OCI-LY7 (cell line): ENCODE data around the gene VCL. TPM values are rescaled to one million over a fixed set of nuclear protein-coding genes. Genes with fewer than 3 reads are reported as not detected.

Source experiments
- BruUV-seq: library from RNA; stranded (reverse); fragments of 400-500 nt; replicated peaks from 2 replicates; lab custom pipeline; 2021; lab: Mats Ljungman, UMichigan
- CTCF ChIA-PET: fragments of 300-600 bp; sonication (Branson Sonifier 250); formaldehyde crosslinking; loops from one replicate; lab custom pipeline; 2022; ENCODE audit warnings: antibody characterized with exemption; ENCODE audit not compliant: unreplicated experiment; lab: Charles Lee
- POLR2A ChIA-PET: fragments of 300-600 bp; sonication (Branson Sonifier 250); formaldehyde crosslinking; loops from one replicate; lab custom pipeline; 2022; ENCODE audit warnings: antibody characterized with exemption; lab: Charles Lee
- DNase-seq: peaks from one replicate; pipeline ENCODE4 v3.0.0-alpha.2; 2015; ENCODE audit warnings: low spot score
- H2AFZ ChIP-seq: fragments of 200-600 bp; sonication (generic), shearing (Covaris generic); 2 replicates; pipeline ENCODE4 v1.6.1; 2014; ENCODE audit warnings: mild to moderate bottlenecking, antibody characterized with exemption, low read length, moderate library complexity
- H3K27ac ChIP-seq: fragments of 200-600 bp; sonication (generic); 2 replicates; pipeline ENCODE4 v1.5.1; 2014; ENCODE audit warnings: mixed run types, low read depth, mild to moderate bottlenecking, moderate library complexity, low read length, inconsistent platforms; ENCODE audit not compliant: poor library complexity, severe bottlenecking
- H3K36me3 ChIP-seq: fragments of 200-600 bp; sonication (generic); 2 replicates; pipeline ENCODE4 v1.6.1; 2014; ENCODE audit warnings: mild to moderate bottlenecking, antibody characterized with exemption, low read length, moderate library complexity, mixed read lengths; ENCODE audit not compliant: insufficient read depth
- H3K4me1 ChIP-seq: fragments of 200-600 bp; sonication (generic); 2 replicates; pipeline ENCODE4 v1.5.1; 2014; ENCODE audit warnings: mild to moderate bottlenecking, low read length; ENCODE audit not compliant: insufficient read depth, poor library complexity, severe bottlenecking
- H3K4me2 ChIP-seq: fragments of 200-600 bp; sonication (generic); 2 replicates; pipeline ENCODE4 v1.6.1; 2014; ENCODE audit warnings: mild to moderate bottlenecking, low read length
- H3K4me3 ChIP-seq: fragments of 200-600 bp; sonication (generic); 2 replicates; pipeline ENCODE4 v1.5.1; 2014; ENCODE audit warnings: mild to moderate bottlenecking, low read depth, low read length; ENCODE audit not compliant: poor library complexity, severe bottlenecking
- H3K79me2 ChIP-seq: fragments of 200-600 bp; sonication (generic); 2 replicates; pipeline ENCODE4 v1.6.1; 2016; ENCODE audit warnings: low read depth, mild to moderate bottlenecking, low read length, moderate library complexity, mixed read lengths; ENCODE audit not compliant: insufficient read depth
- H3K9me2 ChIP-seq: fragments of 200-600 bp; sonication (generic); 2 replicates; pipeline ENCODE4 v1.6.1; 2016; ENCODE audit warnings: mild to moderate bottlenecking, low read length, mixed read lengths; ENCODE audit not compliant: insufficient read depth
- H3K9me3 ChIP-seq: fragments of 200-600 bp; sonication (generic); 2 replicates; pipeline ENCODE4 v1.6.1; 2014; ENCODE audit warnings: mild to moderate bottlenecking, mixed run types, low read length, mixed read lengths
- H4K20me1 ChIP-seq: fragments of 200-600 bp; sonication (generic); 2 replicates; pipeline ENCODE4 v1.6.1; 2014; ENCODE audit warnings: mild to moderate bottlenecking, antibody characterized with exemption, low read length, moderate library complexity, mixed read lengths; ENCODE audit not compliant: insufficient read depth
- EZH2phosphoT487 ChIP-seq: fragments of 200-600 bp; sonication (generic); IDR thresholded peaks from 2 replicates; pipeline ENCODE4 v1.6.1; 2018; ENCODE audit warnings: low read depth, borderline replicate concordance, mild to moderate bottlenecking, mixed run types, antibody characterized with exemption, low read length, moderate library complexity, mixed read lengths
- intact Hi-C: fragments of 100-400 bp; cut with micrococcal nuclease; formaldehyde crosslinking; loops from one replicate; pipeline ENCODE4 v1.10.0; 2022; ENCODE audit not compliant: unreplicated experiment
- total RNA-seq, 2 experiments: library from RNA; depleted of rRNA in 1 of 2; stranded (reverse); fragments of >200 nt in 1 of 2; shearing (Covaris generic) in 1 of 2; gene quantifications; 2 replicates each; pipeline ENCODE4 v1.2.3, GENCODE V29; 2014 to 2022
- TF ChIP-seq, protein P1 (sequence below): fragments of 200-600 bp; sonication (generic); conservative IDR thresholded peaks from 2 replicates; pipeline ENCODE4 v1.5.1; 2014; ENCODE audit warnings: mild to moderate bottlenecking, antibody characterized with exemption, low read length, moderate library complexity, mixed read lengths

Gene VCL
- total RNA-seq, 2 experiments from 2014 or later: 19.1 to 55.5 TPM

DNA sequence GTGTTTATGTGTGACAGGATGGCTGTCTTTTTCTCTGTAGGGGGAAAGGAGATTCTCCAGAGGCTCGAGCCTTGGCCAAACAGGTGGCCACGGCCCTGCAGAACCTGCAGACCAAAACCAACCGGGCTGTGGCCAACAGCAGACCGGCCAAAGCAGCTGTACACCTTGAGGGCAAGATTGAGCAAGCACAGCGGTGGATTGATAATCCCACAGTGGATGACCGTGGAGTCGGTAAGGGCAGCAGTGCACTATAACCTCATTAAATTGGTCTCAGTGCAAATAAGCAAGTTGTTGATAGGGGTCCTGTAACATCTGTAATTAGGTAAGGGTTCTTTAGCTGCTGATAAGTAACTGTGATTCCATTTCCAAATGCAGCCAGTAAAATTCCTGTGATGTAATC lies 96.3 kb downstream of the VCL start:
- no TSS peak for BruUV-seq
- POLR2A ChIA-PET: interaction anchor here (1.1 to 1.2 kb wide), 2 partner anchors 8 to 10 kb away, joined by 4 to 5 read pairs; no protein-coding TSS in a partner anchor

DNA sequence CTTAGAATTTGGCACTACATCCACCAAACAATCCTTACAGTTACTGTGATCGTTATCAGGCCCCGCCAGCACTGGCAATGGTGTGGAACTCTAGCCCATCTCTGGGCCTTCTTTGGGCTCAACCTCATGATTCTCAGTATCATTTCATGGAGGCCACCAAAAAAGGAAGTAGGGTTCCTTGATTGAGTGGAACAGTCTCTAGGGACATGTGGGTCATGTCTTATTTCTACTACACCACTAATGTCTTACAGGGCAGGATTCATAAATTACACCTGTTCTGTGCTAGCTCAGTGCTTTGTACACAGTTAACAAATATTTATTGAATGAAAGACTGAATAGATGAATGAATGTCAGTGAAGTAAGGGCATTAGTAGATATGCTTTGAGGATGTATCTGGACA lies 98.9 kb downstream of the VCL start:
- Histone ChIP-seq H3K36me3 (peaks cover 74% of the 10 kb centered on the region), H2AFZ (no peak overlapping the region), H3K79me2 (no peaks in the 10 kb centered on the region), H3K4me3 (no peak overlapping the region), H3K9me2 (no peaks in the 10 kb centered on the region), H3K4me1 (peaks cover 5% of the 10 kb centered on the region), H3K9me3 (no peaks in the 10 kb centered on the region), H4K20me1 (no peaks in the 10 kb centered on the region), H3K27ac (no peak overlapping the region), H3K4me2 (no peak overlapping the region)
- TF ChIP-seq, protein P1, sequence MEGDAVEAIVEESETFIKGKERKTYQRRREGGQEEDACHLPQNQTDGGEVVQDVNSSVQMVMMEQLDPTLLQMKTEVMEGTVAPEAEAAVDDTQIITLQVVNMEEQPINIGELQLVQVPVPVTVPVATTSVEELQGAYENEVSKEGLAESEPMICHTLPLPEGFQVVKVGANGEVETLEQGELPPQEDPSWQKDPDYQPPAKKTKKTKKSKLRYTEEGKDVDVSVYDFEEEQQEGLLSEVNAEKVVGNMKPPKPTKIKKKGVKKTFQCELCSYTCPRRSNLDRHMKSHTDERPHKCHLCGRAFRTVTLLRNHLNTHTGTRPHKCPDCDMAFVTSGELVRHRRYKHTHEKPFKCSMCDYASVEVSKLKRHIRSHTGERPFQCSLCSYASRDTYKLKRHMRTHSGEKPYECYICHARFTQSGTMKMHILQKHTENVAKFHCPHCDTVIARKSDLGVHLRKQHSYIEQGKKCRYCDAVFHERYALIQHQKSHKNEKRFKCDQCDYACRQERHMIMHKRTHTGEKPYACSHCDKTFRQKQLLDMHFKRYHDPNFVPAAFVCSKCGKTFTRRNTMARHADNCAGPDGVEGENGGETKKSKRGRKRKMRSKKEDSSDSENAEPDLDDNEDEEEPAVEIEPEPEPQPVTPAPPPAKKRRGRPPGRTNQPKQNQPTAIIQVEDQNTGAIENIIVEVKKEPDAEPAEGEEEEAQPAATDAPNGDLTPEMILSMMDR: no peak
- no peak for TF ChIP-seq EZH2phosphoT487
- ChIA-PET POLR2A (interaction anchor here (0.7 to 1.4 kb wide), 6 partner anchors 14 to 1113 kb away, joined by 3 to 6 read pairs (median 3); no protein-coding TSS in a partner anchor), CTCF (no interaction called here)
- DNase-seq: peak; percentile 43
- no TSS peak for BruUV-seq
- intact Hi-C loops: no loop called here

More for the DNA sequence above, 96.3 kb downstream of the VCL start:
- peaks cover 63% of the 10 kb centered on the region for H3K36me3 ChIP-seq
- H3K9me3 ChIP-seq: no peaks in the 10 kb centered on the region
- H3K4me1 ChIP-seq: peaks cover 5% of the 10 kb centered on the region
- no peak for DNase-seq
- H4K20me1 ChIP-seq: no peaks in the 10 kb centered on the region
- no peak overlapping the region for H3K27ac ChIP-seq
- CTCF ChIA-PET: no interaction called here
- no peak for TF ChIP-seq EZH2phosphoT487
- no peaks in the 10 kb centered on the region for H3K79me2 ChIP-seq
- H2AFZ ChIP-seq: no peak overlapping the region
- intact Hi-C loops: no loop called here
- H3K9me2 ChIP-seq: no peaks in the 10 kb centered on the region
- no peak overlapping the region for H3K4me3 ChIP-seq
- H3K4me2 ChIP-seq: no peak overlapping the region

DNA sequence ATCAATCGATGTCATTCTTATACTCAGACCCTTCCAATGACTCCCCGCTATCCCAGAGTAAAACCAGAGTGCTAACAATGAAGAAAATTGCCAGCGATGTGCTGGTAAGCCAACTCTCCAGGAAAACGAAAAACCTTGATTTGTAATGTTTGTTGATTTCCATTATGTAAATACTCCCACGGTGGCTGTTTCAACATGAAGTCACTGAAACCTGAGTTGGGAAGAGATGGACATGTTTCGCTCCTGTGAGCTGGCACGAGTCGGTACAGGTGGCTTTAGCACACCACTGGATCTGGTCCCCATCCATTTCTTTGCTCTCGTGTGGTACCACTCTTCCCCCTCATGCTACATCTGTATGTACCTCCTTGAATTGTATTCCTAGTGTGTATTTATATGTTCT lies 99.9 kb downstream of the VCL start:
- peaks cover 75% of the 10 kb centered on the region for H3K36me3 ChIP-seq
- H3K4me3 ChIP-seq: no peak overlapping the region
- H3K27ac ChIP-seq: no peak overlapping the region
- DNase-seq: no peak
- BruUV-seq: no TSS peak
- no peaks in the 10 kb centered on the region for H3K79me2 ChIP-seq
- H3K9me3 ChIP-seq: no peaks in the 10 kb centered on the region
- H3K4me2 ChIP-seq: no peak overlapping the region
- no peaks in the 10 kb centered on the region for H4K20me1 ChIP-seq
- ChIA-PET CTCF (no interaction called here), POLR2A (interaction anchor here (1.4 kb wide), 1 partner anchor 50 kb away, joined by 3 read pairs; no protein-coding TSS in a partner anchor)
- no peaks in the 10 kb centered on the region for H3K9me2 ChIP-seq
- intact Hi-C loops: no loop called here
- no peak overlapping the region for H2AFZ ChIP-seq
- TF ChIP-seq, protein P1: no peak
- no peak for TF ChIP-seq EZH2phosphoT487
- H3K4me1 ChIP-seq: peaks cover 5% of the 10 kb centered on the region
